Spinal cord (tissue), 10 donors: Measurements from ENCODE around the gene KRTAP10-5. TPM values are rescaled to one million over a fixed set of nuclear protein-coding genes. Genes with fewer than 3 reads are reported as not detected.
"Not testable (repeated sequence)": the region's sequence is repeated elsewhere in the genome, so short reads cannot be mapped to it uniquely, and the experiment has no call there.

Experiments used
- DNase-seq, 6 donors: peaks; one replicate each; pipeline versions ENCODE4 v3.0.0 to v3.0.0-alpha.2; 2013 to 2015; ENCODE audit warnings: low spot score in 6 of 6, low read depth in 4 of 6
- H3K27ac ChIP-seq: one replicate; pipeline ENCODE4 v1.5.1; 2013; ENCODE audit warnings: low read depth, low read length, control low read depth
- H3K27me3 ChIP-seq: one replicate; pipeline ENCODE4 v1.6.1; 2013; ENCODE audit warnings: low read length; ENCODE audit not compliant: control insufficient read depth, insufficient read depth
- H3K36me3 ChIP-seq: one replicate; pipeline ENCODE4 v1.6.1; 2013; ENCODE audit warnings: low read length; ENCODE audit not compliant: control insufficient read depth, insufficient read depth
- H3K4me1 ChIP-seq: one replicate; pipeline ENCODE4 v1.6.1; 2013; ENCODE audit warnings: low read length; ENCODE audit not compliant: control insufficient read depth, insufficient read depth
- H3K4me3 ChIP-seq: one replicate; pipeline ENCODE4 v1.5.1; 2013; ENCODE audit warnings: low read depth, low read length, control low read depth
- H3K9me3 ChIP-seq: one replicate; pipeline ENCODE4 v1.6.1; 2013; ENCODE audit warnings: low read length; ENCODE audit not compliant: control insufficient read depth, insufficient read depth
- WGBS: methylation state at CpG from one replicate; pipeline ENCODE4 v1.1.5; 2013; ENCODE audit warnings: missing lambda C conversion rate; ENCODE audit not compliant: insufficient coverage; 5-methylcytosine and 5-hydroxymethylcytosine counted together
- polyA plus RNA-seq, 2 donors: library from polyadenylated mRNA; unstranded; fragments of 120-200 nt; gene quantifications; one replicate each; pipeline ENCODE4 v1.2.1, GENCODE V29; 2013; ENCODE audit not compliant: insufficient read length in 2 of 2
- total RNA-seq, 2 donors: library from RNA; depleted of rRNA in 1 of 2; stranded (reverse); fragments of 120-200 nt in 1 of 2; fragments of >200 nt in 1 of 2; gene quantifications; one replicate each; pipeline versions ENCODE4 v1.2.3 to v1.2.4, GENCODE V29; 2013 to 2014
- donor health status: healthy.

The KRTAP10-5 gene
- total and polyA plus RNA-seq, 4 donors = not detected

GRCh38 chr21:44612669-44613229 is 32.3 kb upstream of the KRTAP10-5 start:
- Histone ChIP-seq H3K27ac (no peak overlapping the region), H3K4me3 (no peak overlapping the region), H3K4me1 (no peaks in the 10 kb centered on the region), H3K36me3 (no peaks in the 10 kb centered on the region), H3K9me3 (peaks cover 6% of the 10 kb centered on the region), H3K27me3 (no peaks in the 10 kb centered on the region)
- WGBS = 80% methylated on average over 13 of the region's 13 CpGs
- DNase-seq = no peak

DNA sequence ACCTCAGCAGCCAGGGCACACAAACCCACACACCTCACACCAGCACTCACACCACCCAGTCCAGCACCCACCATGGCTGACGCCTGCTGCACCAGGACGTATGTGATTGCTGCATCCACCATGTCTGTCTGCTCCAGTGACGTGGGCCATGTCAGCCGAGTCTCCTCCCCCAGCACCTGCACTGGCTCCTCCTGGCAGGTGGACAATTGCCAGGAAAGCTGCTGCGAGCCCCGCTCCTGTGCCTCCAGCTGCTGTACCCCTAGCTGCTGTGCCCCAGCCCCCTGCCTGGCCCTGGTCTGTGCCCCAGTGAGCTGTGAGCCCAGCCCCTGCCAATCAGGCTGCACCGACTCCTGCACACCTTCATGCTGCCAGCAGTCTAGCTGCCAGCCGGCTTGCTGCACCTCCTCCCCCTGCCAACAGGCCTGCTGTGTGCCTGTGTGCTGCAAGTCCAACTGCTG is 31.7 kb upstream of the KRTAP10-5 start, which contains the start of gene KRTAP10-8:
KRTAP10-8 (plus strand) TSS at position 51 of the 458 bp plus-strand sequence; CDS start at position 73, 22 bp downstream.
- H3K4me3 ChIP-seq = no peak within 1 kb of the TSS
- 86% methylated on average over 8 of the region's 8 CpGs for WGBS
- no peak for DNase-seq
- no peak within 1 kb of the TSS for H3K27ac ChIP-seq
- no peaks in the 10 kb centered on the region for H3K4me1 ChIP-seq
- no peaks in the 10 kb centered on the region for H3K36me3 ChIP-seq
- H3K9me3 ChIP-seq = peaks cover 6% of the 10 kb centered on the region
- H3K27me3 ChIP-seq = no peaks in the 10 kb centered on the region

GRCh38 chr21:44611551-44611950 is 31.1 kb upstream of the KRTAP10-5 start:
- no peak overlapping the region for H3K4me3 ChIP-seq
- no peaks in the 10 kb centered on the region for H3K4me1 ChIP-seq
- H3K27me3 ChIP-seq = no peaks in the 10 kb centered on the region
- DNase-seq = no peak
- H3K27ac ChIP-seq = no peak overlapping the region
- no peaks in the 10 kb centered on the region for H3K36me3 ChIP-seq
- peaks cover 6% of the 10 kb centered on the region for H3K9me3 ChIP-seq
- WGBS = 95% methylated on average over 3 of the region's 4 CpGs

- 98% methylated on average over 6 of the region's 7 CpGs for WGBS
Measured at GRCh38 chr21:44610157-44610843, 29.9 kb upstream of the KRTAP10-5 start.

GRCh38 chr21:44609193-44609592 is 28.8 kb upstream of the KRTAP10-5 start:
- no peak overlapping the region for H3K27ac ChIP-seq
- H3K4me1 ChIP-seq = no peaks in the 10 kb centered on the region
- H3K9me3 ChIP-seq = peaks cover 6% of the 10 kb centered on the region
- no peak overlapping the region for H3K4me3 ChIP-seq
- no peak for DNase-seq
- H3K36me3 ChIP-seq = no peaks in the 10 kb centered on the region
- no peaks in the 10 kb centered on the region for H3K27me3 ChIP-seq

More at GRCh38 chr21:44610157-44610843, 29.9 kb upstream of the KRTAP10-5 start:
- H3K27me3 ChIP-seq, H3K36me3 ChIP-seq, H3K27ac ChIP-seq, H3K9me3 ChIP-seq, DNase-seq, H3K4me3 ChIP-seq, H3K4me1 ChIP-seq: not testable (repeated sequence)

DNA sequence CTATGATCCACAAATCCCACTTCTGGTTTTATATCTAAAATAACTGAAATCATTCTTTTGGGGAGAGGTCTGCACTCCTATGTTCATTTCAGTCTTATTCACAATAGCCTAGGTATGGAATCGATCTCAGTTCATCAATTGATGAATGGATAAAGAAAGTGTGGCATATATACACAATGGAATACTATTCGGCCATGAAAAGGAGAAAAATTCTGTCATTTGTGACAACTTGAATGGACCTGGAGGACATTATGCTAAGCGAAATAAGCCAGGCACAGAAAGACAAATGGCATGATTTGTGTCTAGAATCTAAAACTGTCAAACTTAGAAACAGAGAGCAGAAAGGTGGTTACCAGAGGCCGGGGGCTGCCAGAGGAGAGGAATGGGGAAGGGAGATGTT is 26.1 kb upstream of the KRTAP10-5 start:
- H3K27me3 ChIP-seq = no peaks in the 10 kb centered on the region

DNA sequence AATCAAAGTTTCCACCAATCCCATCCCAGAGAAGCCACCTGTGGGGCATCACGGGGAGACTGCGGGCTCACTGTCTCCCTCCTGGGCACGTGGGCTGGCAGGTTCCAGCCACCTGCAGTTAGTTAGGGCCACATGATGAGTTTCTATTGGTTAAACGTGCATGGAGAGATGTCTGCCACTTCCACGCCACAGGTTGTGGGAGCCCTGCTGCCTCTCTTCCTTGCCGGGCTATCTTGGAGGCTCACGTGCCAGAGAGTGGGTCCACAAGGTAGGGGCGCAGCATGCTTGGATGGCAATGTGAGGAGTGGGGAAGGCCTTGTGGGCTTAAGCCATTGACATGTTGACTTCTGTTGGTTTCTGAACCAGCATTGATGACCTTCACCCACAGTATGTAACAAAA is 23.5 kb upstream of the KRTAP10-5 start:
- Histone ChIP-seq H3K36me3 (no peaks in the 10 kb centered on the region), H3K4me1 (no peaks in the 10 kb centered on the region), H3K4me3 (no peak overlapping the region), H3K27me3 (no peaks in the 10 kb centered on the region), H3K9me3 (no peaks in the 10 kb centered on the region), H3K27ac (no peak overlapping the region)
- no peak for DNase-seq
- WGBS = 92% methylated on average over 5 of the region's 8 CpGs

More for the DNA sequence above, 26.1 kb upstream of the KRTAP10-5 start:
- Histone ChIP-seq H3K4me3 (no peak overlapping the region), H3K27ac (no peak overlapping the region), H3K9me3 (peaks cover 6% of the 10 kb centered on the region), H3K36me3 (no peaks in the 10 kb centered on the region), H3K4me1 (no peaks in the 10 kb centered on the region)
- DNase-seq = no peak
- WGBS = 74% methylated on average over 2 of the region's 4 CpGs

DNA sequence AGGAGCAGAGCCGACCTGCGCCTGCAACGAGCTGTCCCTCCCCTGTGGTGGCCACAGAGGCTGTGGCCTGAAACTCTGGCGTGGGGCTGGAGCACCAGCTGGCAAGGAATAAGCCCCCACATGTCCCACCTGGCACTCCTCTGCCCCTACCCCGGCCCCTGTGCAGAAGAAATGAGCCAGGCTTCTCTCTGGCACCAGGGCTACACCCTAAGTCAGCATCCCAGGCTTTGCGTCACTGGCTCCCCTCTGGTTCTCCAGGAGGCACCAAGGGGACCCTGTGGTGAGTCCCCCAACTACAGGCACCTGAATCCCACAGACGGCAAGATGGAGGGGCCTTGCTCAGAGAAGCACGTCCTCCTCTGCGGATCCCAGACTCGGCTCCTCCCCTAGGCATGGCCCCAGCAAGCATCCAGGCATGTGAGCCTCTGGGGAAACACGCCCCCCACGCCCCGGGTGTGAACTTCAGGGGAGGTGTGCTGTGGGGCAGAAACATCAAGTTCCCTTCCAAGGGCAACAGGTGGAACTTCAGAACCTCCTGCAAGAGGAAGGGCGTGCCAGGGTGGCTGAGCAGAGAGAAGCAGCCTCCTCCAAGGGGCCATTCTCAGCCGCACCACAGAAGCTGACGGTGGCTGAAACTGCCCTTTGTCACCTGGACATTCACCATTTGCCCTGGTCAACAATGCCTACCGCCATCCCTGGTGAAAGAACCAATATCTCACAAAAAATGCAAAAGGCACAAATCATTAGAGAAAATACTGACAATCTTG is 22.9 kb upstream of the KRTAP10-5 start:
- Histone ChIP-seq H3K4me1 (no peaks in the 10 kb centered on the region), H3K9me3 (no peaks in the 10 kb centered on the region), H3K4me3 (no peak overlapping the region), H3K27ac (no peak overlapping the region), H3K36me3 (no peaks in the 10 kb centered on the region), H3K27me3 (no peaks in the 10 kb centered on the region)
- DNase-seq = no peak
- WGBS = 69% methylated on average over 17 of the region's 17 CpGs

DNA sequence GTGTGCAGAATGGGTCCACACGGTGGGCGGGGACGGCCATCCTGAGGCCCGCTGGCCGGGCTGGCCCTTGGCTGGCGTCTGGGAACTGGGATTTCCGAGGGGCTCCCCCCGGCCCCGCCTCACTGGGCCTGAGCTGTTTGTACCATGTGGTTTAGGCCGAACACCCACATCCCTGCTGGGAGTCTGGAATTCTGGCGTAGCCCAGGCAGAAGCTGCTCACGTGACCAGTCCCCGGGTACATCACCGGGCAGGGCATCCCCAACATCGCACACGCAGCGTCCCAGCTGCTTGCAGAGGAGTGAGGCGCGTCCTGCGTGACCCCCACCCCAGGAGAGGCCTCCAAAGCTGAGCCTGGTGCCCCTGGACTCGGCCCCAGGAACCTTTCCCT is 22.1 kb upstream of the KRTAP10-5 start:
- WGBS = 75% methylated on average over 21 of the region's 21 CpGs
- no peaks in the 10 kb centered on the region for H3K27me3 ChIP-seq
- H3K4me1 ChIP-seq = no peaks in the 10 kb centered on the region
- no peaks in the 10 kb centered on the region for H3K9me3 ChIP-seq
- no peak overlapping the region for H3K4me3 ChIP-seq
- H3K27ac ChIP-seq = no peak overlapping the region
- H3K36me3 ChIP-seq = no peaks in the 10 kb centered on the region
- no peak for DNase-seq
